ENCODE results near the gene STRIP2.
"Not testable (repeated sequence)": the region's sequence is repeated elsewhere in the genome, so short reads cannot be mapped to it uniquely, and the experiment has no call there.

The STRIP2 gene

GRCh38 chr7:129534558-129535274 lies 100.5 kb downstream of the STRIP2 start:
- not testable (repeated sequence) for DNase-seq

- DNase-seq = no peak
These were observed 101.7 kb downstream of the STRIP2 start for GRCh38 chr7:129535896-129536295.

- no peak for DNase-seq
These were observed 102.1 kb downstream of the STRIP2 start for GRCh38 chr7:129536323-129536722.
